Measurements from ENCODE around the gene CADPS. TPM values are rescaled to one million over a fixed set of nuclear protein-coding genes. Genes with fewer than 3 reads are reported as not detected.
A peak's percentile ranks its signal among the peaks of the same experiment; 100 is the strongest.

Gene CADPS
- total RNA-seq, 1 experiment from 2014 or later = not detected

DNA sequence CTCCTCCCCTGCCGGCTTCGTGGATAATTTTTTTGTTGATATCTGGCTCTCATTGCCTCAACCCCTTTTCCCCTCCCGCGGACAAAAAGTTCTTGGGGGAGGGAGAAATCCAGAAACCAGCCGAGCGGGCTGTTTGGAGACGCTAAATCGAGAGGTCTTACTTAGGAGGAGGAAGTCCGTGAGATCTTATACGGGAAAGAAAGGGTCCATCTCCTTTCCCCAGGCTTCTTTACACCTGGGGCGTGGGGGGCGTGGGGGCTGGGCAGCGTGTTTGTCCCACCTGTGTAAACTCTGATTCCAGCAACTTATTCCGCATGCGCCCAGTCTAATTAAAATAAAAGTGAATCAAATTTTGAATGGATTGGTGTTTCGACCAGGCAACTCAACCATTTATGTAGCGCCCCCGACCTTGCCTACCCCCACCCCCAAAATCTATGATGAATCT, 364 bp upstream of the CADPS start:
- in situ Hi-C loops (cut with HindIII; ENCODE audit: low sequenced_read_pairs) = no loop called here
- DNase-seq (ENCODE audit: low spot score) = no peak

GRCh38 chr3:62873761-62874710, 1.2 kb downstream of the CADPS start:
- in situ Hi-C loops (cut with HindIII; ENCODE audit: low sequenced_read_pairs) = no loop called here
- peak; percentile 79 for DNase-seq (ENCODE audit: low spot score)

- DNase-seq (ENCODE audit: low spot score) = no peak
- in situ Hi-C loops (cut with HindIII; ENCODE audit: low sequenced_read_pairs) = no loop called here
Measured at GRCh38 chr3:62873451-62873760, 1.8 kb downstream of the CADPS start.

DNA sequence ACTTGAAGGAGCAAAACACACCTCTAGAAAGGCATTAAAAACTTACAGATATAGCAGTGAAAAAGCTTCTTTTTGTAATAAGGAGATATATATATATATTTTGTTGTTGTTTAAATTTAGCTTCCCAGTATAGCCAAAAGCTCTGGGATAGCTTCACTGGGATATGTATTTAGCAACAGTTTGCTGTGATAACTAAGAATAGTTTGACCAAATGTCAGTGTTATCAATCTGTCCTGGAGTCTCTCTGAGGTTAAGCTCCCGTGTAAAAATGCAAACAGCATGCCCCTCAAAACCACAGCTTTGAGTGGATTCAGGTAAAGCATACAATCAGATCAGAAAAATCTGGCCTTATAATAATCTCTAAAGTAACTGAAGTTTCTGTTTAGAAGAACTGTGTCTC, 2.9 kb downstream of the CADPS start:
- no peak for DNase-seq (ENCODE audit: low spot score)
- in situ Hi-C loops (cut with HindIII; ENCODE audit: low sequenced_read_pairs) = no loop called here

- in situ Hi-C loops (cut with HindIII; ENCODE audit: low sequenced_read_pairs) = no loop called here
- DNase-seq (ENCODE audit: low spot score) = no peak
Measured at GRCh38 chr3:62870321-62870720, 4.9 kb downstream of the CADPS start.

GRCh38 chr3:62863648-62864047, 11.6 kb downstream of the CADPS start:
- no peak for DNase-seq (ENCODE audit: low spot score)
- in situ Hi-C loops (cut with HindIII; ENCODE audit: low sequenced_read_pairs) = no loop called here

DNA sequence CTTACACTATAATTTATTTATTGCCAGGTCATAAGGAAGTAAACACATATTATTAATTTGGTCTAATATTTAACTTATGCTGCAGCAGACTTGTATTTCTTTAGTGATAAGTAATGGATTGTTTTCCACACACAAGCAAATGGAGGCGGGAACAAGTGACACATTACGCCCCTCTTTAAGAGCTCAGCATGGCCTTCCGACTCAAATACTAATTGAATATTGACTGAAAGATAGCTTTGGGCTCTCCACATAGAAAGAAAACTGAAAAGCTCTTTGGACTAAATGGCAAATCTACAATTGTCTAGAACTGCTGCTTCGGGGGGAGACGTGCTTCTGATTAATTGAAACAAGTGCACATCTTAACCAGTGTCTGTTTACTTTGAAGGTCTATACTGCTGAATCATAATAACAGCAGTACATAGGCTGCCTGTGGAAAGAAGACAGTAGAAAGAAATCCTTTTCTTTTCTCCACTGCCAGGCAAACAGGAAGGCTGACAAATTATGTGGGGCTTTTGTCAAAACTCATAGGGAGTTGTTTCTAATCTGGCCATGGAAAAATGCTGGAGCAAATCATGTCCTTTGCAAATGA, 15.9 kb downstream of the CADPS start:
- no peak for DNase-seq (ENCODE audit: low spot score)
- in situ Hi-C loops (cut with HindIII; ENCODE audit: low sequenced_read_pairs) = no loop called here

- in situ Hi-C loops (cut with HindIII; ENCODE audit: low sequenced_read_pairs) = no loop called here
- DNase-seq (ENCODE audit: low spot score) = no peak
Measured at GRCh38 chr3:62845996-62846395, 29.2 kb downstream of the CADPS start.

- in situ Hi-C loops (cut with HindIII; ENCODE audit: low sequenced_read_pairs) = no loop called here
- no peak for DNase-seq (ENCODE audit: low spot score)
Measured at GRCh38 chr3:62843508-62843907, 31.7 kb downstream of the CADPS start.

GRCh38 chr3:62839748-62840147, 35.5 kb downstream of the CADPS start:
- in situ Hi-C loops (cut with HindIII; ENCODE audit: low sequenced_read_pairs) = no loop called here
- no peak for DNase-seq (ENCODE audit: low spot score)

DNA sequence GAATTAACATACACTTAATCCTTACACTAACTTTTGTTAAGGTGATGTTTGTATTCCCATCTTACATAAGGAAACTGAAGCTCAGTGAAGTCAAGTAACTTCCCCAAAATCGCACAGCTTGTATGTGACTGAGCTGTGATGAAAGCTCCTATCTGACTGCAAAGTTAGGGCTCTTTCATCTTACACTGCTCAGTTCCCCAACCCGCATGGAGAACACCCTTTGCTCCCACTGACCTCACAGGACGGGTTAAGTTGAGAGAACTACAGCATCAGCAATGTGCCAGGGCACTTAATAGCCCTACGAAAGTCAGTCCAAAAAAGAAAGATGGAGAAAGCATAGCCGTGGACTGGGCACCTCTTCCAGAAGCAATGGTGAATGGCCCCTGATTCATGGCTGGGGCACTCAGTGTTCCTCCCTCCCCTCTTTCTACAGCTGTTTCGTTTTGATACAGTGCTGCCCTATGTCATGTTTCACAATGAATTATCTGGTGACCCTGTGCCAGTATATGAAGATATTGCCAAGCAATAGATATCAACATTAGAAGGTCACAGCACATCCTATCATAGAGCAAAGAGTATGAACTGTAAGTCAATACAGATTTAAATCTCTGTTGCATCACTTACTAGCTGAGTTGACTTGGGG, 38.0 kb downstream of the CADPS start:
- DNase-seq (ENCODE audit: low spot score) = no peak
- in situ Hi-C loops (cut with HindIII; ENCODE audit: low sequenced_read_pairs) = no loop called here

- no peak for DNase-seq (ENCODE audit: low spot score)
- in situ Hi-C loops (cut with HindIII; ENCODE audit: low sequenced_read_pairs) = no loop called here
Measured at GRCh38 chr3:62835554-62836236, 39.5 kb downstream of the CADPS start.

DNA sequence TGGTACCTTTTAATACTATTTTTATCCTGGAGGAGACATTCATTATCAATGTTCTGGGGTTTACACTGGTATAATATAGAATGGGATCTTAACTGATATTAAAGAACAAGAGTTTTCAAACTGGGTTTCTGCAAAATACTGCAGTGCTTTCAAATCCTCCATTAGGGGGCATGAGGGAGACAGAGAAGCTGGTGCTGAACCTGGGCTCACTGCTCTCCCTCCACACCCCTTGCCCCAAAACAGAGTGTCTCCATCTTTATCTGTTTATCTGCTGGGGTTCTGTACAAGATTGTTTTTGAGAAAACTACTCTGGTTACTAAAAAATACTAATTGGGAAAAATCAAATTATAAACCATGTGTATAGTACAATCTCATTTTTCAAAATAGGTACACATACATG, 41.7 kb downstream of the CADPS start:
- in situ Hi-C loops (cut with HindIII; ENCODE audit: low sequenced_read_pairs) = no loop called here
- no peak for DNase-seq (ENCODE audit: low spot score)

DNA sequence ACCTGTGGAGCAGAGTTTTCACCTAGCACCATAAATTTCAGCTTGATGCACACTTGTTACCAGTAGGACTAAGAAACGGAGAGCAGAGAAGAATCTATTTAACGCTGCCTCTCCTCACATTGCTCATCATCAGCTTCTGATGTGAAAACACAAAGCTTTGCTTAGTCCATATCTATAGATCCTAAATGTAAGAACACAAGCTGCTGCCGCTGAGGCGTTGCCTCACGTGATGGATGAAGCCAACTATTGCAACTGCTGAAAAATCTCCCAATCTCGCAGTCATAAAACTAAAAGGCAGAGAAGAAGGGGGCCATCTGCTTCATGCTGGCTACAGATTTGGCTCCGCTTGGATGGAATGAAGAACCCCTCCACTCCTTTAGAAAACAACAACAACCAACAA, 42.7 kb downstream of the CADPS start:
- in situ Hi-C loops (cut with HindIII; ENCODE audit: low sequenced_read_pairs) = no loop called here
- DNase-seq (ENCODE audit: low spot score) = no peak

DNA sequence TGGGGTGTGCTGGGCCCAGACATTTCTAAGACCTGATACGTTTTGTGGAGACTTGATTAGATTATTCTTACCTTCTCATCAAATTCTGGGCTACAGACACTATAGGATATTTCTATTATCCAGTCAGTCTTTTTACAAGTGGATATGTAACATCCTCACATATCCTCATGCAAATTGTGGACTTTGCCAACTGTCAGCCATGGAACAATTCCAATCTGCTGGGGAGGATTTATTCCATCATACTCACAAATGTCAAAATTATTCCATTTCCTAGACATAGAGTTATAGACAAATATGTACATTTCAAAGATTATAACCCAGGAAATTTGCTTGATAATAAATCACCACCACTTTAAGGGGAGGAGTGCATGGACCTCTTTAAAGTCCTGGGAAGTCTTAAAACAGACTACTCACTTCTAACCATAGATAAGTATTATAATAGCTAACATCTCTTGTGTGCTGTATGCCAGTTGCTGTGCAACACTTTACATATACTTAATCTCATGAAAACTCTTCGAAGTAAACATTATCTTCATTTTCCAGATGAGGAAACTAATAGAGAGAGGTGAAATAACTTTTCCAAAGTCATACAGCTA, 44.4 kb downstream of the CADPS start:
- in situ Hi-C loops (cut with HindIII; ENCODE audit: low sequenced_read_pairs) = no loop called here
- DNase-seq (ENCODE audit: low spot score) = no peak

- in situ Hi-C loops (cut with HindIII; ENCODE audit: low sequenced_read_pairs) = no loop called here
- no peak for DNase-seq (ENCODE audit: low spot score)
Measured at GRCh38 chr3:62827550-62827949, 47.7 kb downstream of the CADPS start.

DNA sequence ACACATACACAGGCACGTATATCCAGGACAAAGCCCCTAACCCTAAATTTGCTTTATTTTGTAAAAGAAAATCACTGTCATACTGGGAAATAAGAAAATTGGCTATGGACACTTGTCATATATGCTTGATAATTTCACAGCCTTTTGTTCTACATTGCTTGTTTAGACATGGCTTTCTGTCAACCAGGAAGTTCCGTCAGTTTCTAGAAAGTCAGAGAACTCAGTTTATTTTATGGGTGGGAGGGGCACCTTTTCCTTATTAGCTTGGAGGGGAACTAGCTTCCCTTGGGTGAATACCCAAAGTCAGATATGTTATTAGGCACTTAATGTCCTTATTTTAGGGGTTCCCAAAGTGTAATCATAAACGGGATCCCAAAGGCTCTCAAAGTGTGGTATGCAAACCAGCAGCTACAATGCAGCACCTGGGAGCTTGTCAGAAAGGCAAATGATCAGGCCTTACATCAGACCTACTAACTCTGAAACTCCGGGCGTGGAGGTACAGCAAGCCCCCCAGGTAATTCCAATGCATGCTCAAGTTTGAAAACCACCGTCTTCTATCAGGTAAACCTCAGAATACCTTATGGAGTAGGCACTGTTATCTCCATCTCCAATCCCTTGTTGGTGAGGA, 50.1 kb downstream of the CADPS start:
- DNase-seq (ENCODE audit: low spot score) = no peak
- in situ Hi-C loops (cut with HindIII; ENCODE audit: low sequenced_read_pairs) = no loop called here

- DNase-seq (ENCODE audit: low spot score) = peak; percentile 46
- in situ Hi-C loops (cut with HindIII; ENCODE audit: low sequenced_read_pairs) = no loop called here
Measured at GRCh38 chr3:62823461-62824050, 51.7 kb downstream of the CADPS start.

DNA sequence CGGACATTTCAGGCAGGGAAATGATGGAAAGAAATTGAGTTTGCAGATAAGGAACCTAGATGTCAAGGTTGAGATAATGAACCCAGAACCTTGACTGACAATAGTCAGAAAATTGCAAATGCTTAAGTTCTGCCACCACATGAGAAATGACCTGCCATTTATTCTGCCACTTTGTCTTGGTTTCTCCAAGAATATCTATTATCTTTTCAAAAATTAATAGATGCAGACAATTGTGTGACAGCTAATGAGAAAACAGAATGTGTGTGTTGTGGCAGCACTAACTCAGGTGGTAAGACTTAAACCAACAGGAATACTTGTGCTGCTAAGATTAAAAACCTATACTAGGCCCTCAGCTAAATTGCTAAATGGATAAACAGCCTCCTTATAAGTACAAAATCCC, 52.3 kb downstream of the CADPS start:
- DNase-seq (ENCODE audit: low spot score) = no peak
- in situ Hi-C loops (cut with HindIII; ENCODE audit: low sequenced_read_pairs) = no loop called here

All from G401 (cell line).